GM21717 (cell line): ENCODE results near the gene NUDT2.

Experiments used
- ATAC-seq: cut with Tn5 transposase; IDR thresholded peaks from one replicate; pipeline ENCODE4 v1.9.1; 2021; ENCODE audit warnings: mild to moderate bottlenecking, moderate library complexity; ENCODE audit not compliant: unreplicated experiment

Gene NUDT2

DNA sequence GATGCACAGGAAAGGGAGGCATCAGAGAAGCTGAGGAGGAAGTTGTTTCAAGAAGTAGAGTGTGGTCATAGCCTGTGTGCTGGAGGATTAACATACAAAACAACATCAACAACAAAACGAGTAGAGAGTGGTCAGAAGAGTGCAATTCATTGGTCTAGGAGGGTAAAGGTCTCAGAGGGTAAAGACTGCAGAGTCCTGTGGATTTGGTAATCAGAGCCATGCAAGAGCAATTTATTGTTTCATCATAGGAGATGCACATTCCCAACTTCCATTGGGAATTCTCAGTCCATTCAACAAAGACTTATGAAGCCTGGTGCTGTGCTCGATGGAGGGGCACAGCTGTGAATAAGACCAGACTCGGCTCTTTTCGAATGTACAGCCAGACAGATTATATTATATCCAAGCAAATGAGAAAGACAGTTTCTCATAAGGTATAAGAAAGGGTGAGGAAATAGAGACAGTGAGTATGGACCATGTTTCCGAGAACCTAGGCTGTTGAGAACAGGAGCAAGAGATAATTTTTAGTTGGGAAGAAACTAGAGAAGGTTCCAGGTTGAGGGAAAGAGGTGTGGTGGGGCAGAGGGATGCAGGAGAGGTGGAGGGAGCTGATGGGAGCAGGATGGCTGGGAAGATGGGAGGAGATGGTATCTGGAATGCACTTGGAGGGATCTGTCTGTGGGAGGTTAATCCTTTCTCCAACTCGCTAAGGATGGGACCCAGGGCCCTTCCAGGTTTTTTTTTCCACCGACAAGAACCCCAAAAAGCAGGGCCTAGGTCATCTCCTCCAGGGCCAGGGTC, 55.2 kb downstream of the NUDT2 start:
- ATAC-seq = no peak

DNA sequence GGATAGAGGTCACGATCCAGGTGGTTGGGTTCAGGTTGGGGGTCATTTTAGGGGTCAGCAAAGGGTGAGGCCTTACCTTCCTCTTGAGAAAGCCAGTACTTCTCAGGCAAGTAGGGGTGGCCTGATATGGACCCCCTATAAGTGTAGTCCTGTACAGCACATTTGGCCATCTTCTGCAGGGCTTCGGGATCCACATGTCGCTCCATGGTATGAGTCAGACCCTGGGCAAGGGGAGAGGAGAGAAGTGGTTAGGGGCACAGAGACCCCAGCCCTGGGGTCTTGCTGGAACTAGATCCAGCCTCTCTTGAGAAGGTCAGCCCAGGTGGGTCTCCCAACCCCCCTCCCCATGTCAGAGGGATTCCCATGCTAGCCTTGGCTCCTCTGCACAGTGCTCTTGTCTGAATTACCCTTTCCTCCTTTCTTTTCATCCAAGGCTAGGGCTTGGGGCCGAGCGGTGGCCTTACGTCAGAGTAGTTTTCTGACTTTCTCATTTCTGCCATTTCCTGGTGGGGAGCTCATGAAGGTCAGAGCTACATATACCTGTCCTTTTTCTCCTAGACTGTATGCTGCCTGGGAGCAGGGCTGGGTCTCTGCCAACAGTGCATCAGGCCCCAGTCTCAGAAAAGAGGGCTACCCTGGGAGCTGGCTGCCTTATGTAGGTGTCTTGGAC, 56.3 kb downstream of the NUDT2 start:
- no peak for ATAC-seq

DNA sequence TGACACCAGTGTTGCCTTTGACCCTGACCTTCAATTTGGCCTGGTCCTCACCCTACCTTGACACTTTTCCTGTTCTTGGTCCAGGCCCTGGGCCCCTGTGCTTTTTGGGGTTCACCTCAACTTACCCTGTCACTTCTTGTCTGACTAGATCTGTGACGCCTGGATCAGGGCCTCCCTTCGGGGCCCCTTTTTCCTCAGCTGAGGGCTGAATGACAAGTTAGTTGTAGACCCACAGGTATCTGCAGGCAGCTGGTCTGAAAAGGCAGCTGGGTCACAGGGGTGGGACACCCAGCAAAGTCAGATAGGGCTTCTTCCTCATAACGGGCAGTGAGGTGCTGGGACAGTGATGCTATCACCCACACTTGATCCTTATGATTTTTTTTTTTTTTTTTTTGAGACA, 57.3 kb downstream of the NUDT2 start:
- no peak for ATAC-seq

DNA sequence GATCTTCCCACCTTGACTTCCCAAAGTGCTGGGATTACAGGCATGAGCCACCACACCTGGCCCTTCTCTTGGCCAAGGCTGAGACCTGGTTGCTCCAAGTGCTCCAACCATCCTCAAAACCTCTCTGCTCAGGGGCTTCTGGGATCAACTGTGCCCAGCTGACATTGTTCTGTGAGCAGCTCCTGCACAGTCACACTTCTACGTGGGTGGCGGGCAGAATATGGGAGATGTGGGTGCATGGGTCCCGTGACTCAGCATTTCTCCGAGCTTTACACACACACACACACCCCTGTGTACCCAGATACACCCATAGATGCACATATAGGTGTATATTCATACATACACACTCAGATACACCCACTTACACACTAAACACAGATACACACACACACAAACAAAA, 57.9 kb downstream of the NUDT2 start:
- no peak for ATAC-seq

DNA sequence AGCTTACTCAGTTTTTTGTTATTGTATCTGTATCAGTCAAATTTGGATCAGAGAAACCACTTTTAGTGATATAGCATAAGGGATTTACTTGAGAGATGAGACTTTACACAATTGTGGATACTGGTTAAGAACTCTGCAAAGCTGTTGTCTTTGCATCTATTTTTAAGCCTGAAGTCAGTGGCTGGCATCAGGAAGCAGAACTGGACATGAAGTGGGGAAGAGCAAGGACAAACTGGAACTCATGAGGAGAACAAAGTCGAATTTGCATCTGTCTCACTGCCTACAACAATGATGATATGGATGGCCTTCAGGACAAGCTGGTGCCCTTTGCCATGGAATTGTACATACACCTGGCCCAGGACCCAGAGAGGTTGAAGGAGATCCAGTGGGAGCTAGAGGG, 63.1 kb downstream of the NUDT2 start:
- ATAC-seq = no peak
